ENCODE measurements around the gene DDR1.
"Not testable (repeated sequence)": the region's sequence is repeated elsewhere in the genome, so short reads cannot be mapped to it uniquely, and the experiment has no call there.

The DDR1 gene

DNA sequence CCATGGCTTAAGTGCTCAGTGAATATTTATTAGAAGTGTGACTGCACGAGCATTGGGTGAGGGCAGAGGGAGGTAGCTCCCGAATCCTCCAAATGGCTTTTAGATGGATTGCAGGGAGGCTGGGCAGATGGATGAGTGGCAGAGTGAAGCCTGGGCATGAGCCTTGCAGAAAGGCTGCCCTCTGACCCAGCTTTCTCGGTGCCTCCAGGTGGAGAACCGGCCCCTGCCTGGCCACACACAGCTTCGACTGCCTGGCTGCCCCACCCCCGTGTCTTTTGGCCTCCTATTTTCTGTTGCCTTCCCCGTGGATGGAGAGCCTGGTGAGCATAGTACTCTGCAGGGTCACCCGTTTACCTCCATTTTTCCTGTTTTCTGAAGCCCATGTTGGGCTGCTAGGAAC is 33.2 kb downstream of the DDR1 start:
- DNase-seq (ENCODE audit: low read depth in 2 of 2) = no peak

DNA sequence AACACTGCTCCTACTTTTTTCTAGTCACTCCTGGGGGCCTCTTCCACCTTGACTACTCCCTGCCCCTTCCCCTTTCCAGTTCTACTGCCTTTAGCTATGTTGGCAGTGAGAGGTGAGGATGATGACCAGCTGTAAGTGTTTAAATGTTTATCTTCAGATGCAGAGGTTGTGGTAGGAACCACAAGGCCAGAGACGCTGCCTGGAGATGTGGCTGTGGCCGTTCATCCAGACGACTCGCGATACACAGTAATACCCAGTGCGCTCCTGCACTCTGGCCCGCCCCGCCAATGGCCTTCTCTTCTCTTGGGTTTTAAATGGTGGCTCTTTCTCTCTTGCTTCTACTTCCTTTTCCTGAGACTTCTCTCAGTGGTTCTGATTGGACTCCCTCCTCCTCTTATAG is 34.4 kb downstream of the DDR1 start:
- DNase-seq (ENCODE audit: low read depth in 2 of 2) = no peak

DNA sequence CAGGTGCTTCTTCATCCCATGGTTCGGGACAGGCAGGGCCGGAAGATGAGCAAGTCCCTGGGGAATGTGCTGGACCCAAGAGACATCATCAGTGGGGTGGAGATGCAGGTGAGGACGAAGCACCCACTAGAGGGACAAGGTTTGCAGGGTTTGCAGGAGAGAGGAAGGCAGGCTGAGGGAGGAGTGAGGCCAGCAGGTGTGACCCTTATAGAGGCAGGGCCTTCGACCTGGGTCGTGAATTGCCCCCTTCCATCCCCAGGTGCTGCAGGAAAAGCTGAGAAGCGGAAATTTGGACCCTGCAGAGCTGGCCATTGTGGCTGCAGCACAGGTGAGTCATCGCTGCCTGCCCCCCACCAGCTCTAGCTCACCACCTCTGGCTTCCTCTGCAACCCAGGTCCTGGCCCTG is 38.1 kb downstream of the DDR1 start:
- DNase-seq (ENCODE audit: low read depth in 2 of 2) = no peak

DNA sequence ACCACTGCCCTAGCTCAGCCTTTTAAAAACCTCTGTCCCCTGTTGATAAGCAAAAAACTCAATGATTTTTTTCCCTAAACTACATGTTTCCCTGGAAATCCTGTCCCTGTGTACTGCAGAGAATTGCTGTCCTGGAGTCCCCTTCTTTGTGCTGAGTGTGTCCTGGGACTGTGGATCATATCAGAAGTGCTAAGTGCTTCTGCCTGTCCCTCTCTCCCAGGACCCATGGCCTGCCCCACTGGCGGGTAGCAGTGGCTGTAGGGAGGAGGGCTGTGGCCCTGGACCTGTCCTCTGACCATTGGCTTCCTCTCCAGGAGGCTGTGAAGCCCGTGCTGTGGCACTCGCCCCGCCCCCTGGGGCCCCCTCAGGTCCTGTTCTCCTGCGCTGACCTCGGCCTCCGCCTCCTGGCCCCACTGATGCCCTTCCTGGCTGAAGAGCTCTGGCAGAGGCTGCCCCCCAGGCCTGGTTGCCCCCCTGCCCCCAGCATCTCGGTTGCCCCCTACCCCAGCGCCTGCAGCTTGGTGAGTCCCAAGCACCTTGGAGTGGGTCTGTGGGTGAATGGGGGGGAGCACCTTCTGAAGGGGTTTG is 39.8 kb downstream of the DDR1 start:
- not testable (repeated sequence) for DNase-seq (ENCODE audit: low read depth in 2 of 2)

DNA sequence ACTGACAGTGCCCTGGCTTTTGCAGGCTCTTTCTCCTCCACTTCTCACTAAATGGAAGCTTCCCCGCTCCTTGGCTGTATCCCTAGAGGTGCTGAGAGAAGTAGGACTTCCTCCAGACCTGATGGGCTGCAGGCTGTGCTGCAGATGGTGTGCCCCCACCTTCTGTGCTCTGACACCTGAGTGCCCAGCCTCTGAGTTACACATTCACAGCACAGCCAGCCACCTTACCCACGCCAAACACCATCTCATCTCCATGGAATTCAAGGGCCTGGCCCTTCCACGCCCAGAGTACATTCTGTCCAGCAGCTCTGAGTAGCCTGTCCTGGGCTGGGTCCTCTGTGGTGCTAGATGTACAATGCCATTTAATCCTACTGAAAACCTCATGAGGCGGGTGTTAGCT is 42.3 kb downstream of the DDR1 start:
- no peak for DNase-seq (ENCODE audit: low read depth in 2 of 2)

DNA sequence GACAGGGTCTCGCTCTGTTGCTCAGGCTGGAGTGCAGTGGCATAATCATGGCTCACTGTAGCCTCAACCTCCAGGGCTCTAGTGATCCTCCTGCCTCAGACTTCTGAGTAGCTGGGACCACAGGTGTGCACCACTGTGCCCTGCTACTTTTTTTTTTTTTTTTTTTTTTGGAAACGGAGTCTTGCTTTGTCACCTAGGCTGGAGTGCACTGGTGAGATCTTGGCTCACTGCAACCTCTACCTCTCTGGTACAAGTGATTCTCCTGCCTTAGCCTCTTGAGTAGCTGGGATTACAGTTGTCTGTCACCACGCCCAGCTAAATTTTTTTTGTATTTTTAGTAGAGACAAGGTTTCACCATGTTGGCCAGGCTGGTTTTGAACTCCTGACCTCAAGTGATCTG is 42.8 kb downstream of the DDR1 start:
- DNase-seq (ENCODE audit: low read depth in 2 of 2) = not testable (repeated sequence)

DNA sequence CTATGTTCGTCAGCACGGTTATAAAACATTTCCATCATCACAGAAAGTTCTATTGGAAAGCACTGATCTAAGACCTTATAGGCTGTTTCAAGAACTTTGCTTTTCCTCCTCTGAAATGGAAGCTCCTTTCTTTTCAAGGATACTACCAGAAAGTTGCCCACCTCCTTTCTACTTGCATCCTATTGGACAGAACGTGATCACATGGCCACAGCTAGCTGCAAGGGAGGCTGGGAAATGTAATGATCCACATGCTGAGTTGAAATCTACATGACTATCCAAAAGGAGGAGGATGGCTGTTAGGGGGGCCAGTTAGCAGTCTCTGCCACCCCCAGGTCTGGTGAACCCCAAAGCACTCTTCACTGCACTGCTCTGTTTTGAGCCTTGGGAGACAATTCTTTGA is 44.4 kb downstream of the DDR1 start:
- DNase-seq (ENCODE audit: low read depth in 2 of 2) = no peak

DNA sequence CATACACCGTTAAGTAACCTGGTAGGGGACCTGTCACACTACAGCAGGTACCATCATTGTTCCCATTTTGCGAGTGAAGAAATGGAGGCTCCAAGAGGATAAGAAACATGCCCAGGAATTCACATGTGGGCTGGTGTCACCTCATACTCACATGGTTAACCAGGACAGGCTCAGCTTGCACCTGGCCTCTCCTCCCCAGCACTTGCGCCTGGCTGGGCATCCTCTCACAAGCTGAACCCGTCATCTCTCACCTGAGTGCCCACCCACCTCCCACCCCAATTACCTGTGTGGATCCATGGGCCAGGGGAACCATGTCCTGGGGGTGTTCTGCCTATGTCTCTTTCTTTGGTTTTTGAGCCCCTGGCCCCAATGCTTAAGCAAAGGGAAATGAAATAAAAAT is 46.2 kb downstream of the DDR1 start:
- no peak for DNase-seq (ENCODE audit: low read depth in 2 of 2)

DNA sequence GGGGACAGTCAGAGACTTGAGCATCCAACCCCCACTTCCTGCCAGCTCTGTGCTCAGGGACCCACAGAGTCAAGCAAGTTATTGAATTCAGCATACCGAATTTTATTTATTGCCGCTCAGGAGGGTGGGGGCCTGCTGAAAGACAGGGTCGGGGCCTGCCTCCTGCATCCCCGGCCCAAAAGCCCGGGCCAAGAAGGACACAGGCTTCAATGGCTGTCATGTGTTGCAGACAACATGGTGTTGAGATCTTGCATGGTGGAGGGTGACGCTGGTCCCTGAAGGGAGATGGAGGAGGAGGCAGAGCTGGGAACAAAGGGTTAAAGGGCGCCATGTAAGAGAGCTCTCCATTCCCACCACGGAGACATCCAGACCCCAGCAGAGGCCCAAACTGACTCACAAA is 47.0 kb downstream of the DDR1 start:
- no peak for DNase-seq (ENCODE audit: low read depth in 2 of 2)

DNA sequence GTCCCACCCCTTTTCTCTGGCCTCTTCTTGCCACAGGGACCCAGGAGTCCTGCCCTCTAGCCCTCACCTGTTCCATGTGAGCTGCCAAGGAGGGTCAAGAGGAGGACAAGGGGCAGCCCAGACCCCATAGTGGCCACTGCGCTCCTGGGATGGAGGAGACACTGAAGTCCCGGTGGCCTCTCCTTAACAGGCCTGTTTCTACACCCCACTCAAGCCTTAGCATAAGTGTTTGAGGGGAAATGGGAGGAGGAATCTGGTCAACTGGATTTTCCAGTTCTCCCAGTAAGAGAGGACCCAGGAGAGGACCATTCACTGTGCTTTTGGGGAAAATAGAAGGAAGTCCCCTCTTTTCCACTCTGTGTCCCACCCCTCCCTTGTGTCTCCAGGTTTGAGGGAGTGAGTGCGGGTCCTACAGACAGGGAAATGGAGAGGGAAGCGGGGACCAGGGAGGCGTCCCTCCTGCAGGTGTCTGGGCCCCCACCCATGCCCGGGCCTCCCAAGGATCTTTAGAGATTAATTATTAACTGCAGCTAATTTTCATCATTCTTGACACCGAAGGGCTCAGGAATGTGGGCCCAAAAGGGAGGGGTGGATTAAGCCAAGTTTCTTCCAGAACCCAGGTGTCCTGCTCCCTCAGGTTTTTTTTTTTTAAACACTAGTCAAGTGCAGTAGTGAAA is 47.8 kb downstream of the DDR1 start, which contains the start of gene SFTA2:
Gene SFTA2, minus strand, starts transcription at position 202 of the 677 bp plus-strand sequence. Its CDS starts 74 bp downstream, at position 128.
- no peak for DNase-seq (ENCODE audit: low read depth in 2 of 2)

DNA sequence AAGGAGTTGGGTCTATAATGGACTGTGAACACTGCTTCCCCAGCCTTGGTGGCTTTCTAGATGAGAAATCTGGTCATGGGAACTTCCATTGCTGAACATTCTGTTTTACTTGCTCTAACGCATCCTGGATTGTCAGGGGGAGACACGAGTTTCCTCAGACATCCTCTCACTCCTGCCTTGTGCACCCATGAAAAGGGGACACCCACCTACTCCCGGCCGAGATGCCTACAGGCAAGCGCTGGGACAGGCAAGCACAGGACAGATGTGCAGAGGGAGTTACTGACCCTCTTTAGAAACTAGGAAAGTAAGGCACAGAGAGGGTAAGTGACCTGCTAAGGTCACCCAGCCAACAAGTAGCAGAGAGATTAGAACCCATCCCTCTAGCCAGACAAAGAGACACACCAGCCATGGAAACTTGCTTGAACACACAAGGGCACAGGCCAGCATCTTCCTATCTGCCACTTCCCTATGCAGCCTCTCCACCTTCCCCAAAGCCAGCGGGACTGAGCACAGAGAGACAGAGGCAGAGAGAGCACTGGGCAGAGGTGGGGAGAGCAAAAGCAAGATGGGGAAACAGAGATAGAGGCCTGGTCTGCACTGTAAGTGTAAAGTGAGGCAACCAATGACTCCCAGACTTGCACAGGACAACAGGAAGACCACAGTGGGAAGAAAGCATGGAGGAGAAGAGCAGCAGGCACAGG is 48.5 kb downstream of the DDR1 start:
- no peak for DNase-seq (ENCODE audit: low read depth in 2 of 2)

DNA sequence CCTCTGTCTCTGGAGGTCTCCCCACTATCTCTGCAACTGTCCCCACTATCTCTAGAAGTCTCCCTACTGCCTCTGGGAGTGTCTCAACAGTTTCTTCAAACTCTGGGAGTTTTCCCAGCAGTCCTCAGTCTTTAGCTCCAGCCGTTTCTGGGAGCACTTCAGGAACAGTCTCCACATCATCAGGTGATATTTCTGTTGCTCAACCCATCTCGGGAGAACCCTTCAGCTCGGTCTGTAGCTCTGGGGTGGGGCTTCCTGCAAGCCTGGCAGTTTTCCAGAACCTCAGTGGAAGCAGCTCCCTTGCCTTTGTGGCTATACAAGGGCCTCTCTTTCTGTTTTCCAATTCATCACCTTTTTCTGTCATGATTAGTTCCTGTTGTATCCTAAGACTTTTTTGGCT is 50.7 kb downstream of the DDR1 start:
- DNase-seq (ENCODE audit: low read depth in 2 of 2) = no peak

DNA sequence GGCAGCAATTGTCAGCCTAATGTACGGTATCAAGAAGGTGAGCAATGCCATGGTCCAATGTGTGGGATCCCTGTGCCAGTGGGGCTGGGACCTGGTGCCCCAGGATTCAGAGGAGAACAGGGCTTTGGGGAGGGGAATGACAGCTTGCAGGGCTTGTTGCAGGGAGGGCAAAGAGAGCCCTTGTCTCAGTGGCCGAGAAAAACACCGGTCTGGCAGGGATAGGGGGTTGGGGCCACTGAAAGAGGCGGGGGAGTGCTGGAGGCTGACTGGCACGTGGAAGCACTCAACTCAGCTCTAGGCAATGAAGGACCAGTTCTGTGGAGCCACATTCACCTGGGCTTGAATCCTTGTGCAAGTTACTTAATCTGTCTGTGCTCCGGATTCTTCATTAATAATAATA is 52.9 kb downstream of the DDR1 start:
- DNase-seq (ENCODE audit: low read depth in 2 of 2) = no peak

DNA sequence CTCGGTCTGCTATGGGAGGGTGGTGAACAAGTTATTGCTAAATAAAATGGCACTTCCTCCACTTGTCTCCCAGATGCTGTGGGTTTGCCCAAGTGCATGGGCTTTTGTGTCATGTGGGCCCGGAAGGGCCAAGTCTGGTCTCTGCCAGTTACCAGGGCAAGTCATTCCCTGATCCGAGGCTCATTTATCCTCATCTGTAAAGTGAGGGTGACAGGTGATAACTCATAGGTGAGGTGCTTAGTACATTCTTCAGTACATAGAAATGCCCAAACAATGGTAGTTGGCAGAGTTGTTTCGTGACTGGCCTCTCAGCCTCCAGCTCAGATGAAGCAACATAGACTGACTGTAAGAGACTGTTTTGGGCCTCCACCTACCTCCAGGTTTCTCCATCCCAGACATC is 54.4 kb downstream of the DDR1 start:
- no peak for DNase-seq (ENCODE audit: low read depth in 2 of 2)

DNA sequence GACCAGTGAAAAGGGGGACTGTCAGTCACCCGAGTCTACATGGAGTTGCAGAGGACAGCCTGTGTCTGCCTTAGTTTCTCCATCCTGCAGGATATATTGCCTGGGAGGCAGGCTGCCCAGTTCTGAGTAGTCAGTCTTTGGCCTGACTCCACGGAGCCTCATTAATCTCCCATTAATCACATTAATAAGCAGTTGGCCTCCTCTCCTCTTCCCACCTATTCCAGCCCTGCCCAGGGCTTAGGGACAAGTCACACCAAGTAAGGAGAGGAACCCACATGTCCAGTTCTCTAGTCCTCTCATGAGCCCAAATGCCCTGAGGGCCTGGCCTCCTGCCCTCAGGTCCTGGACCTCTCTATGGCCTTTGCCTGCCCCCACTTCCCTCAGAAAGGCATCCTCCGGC is 55.2 kb downstream of the DDR1 start:
- no peak for DNase-seq (ENCODE audit: low read depth in 2 of 2)

DNA sequence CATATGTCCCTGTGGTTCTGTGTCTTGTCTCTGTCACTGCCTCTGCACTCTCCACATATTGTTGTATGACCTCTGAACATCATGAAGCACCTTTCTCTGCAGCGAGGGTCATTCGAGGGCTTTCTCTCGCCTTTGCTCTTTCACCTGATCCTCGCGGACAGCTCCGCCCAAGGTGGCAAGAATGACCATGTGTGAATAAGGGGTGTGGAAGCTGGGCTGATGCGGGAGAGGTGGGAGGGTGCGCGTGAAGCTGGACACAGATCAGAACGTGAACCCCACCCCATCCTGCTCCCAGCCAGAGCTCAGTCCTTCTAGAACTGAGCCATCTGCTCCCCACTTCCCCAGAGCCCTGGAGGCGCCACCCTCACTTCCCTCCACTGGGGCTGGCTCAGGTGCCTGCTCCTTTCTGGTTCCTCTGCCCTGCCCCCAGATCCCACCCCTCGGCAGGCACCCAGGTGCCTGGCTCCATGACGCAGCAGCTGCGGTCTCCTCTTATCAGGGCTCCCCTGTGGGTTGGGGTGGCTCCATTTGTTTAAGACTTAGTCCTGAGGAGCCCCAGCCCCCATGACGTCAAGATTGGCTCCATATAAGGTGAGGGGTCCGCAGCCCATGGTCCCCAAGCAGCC is 56.2 kb downstream of the DDR1 start, which contains the start of gene MUCL3:
Gene MUCL3, plus strand, starts transcription at position 613 of the 626 bp plus-strand sequence. CDS start 27 bp downstream, outside the sequence.
- no peak for DNase-seq (ENCODE audit: low read depth in 2 of 2)

DNA sequence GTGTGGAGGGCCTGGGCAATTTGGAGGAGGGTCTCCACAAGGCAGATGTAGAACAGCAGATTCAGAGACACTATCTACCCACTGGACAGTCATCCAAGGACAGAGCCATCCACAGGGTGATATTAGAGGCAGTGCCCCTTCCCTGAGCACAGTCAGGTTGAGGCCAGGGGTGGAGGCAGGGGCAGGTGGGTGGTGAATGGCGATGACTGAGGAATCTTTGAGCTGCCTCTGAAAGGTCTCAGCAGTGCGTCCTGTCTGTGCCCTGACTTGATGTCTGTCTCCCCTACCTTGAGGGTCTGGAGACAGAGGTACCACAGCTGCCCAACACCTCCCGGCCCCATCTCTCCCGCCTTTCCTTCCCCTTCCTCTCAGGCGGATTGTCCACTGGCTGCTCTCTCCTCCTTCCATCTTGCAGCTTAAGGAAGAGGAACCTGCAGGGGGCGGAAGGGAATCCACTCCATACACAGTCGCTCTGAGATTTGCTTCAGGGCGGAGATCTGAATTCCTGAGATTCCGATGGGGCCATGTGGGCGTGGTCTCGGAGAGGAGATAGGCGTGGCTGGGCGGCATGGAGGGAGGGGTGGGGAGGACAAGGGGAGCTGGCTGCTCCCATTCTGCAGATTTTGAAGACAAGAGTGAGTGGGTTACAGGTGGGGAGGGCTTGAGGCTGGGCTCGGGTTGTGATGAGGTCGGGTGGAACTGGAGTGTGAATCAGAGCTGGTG is 58.2 kb downstream of the DDR1 start:
- DNase-seq (ENCODE audit: low read depth in 2 of 2) = peak; percentile 62 to 64

DNA sequence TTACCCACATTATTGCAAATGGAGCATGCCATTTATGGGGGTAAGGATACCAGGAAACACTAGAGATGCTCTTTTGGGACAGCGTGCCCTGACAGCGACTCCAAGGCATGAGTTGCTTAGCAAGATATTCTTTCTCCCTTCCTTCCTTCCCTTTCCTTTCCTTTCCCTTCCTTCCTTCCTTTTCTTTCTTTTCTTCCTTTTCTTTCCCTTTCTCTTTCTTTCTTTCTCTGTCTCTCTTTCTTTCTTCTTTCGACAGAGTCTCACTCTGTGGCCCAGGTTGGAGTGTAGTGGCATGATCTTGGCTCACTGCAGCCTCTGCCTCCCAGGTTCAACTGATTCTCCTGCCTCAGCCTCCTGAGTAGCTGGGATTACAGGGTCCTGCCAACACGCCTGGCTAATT is 59.7 kb downstream of the DDR1 start:
- no peak for DNase-seq (ENCODE audit: low read depth in 2 of 2)

DNA sequence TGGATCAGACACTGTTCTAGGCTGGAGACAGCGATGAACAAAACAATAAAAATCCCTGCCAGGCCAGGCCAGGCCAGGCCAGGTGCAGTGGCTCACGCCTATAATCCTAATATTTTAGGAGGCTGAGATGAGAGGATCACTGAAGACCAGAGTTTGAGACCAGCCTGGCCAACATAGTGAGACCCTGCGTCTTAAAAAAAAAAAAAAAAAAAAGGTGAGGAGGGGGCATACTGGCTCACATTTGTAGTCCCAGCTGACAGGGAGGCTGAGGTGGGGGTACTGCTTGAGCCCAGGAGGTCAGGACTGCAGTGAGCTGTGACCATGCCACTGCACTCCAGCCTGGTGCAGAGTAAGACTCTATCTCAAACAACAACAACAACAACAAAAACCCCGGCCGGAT is 61.0 kb downstream of the DDR1 start:
- DNase-seq (ENCODE audit: low read depth in 2 of 2) = no peak

DNA sequence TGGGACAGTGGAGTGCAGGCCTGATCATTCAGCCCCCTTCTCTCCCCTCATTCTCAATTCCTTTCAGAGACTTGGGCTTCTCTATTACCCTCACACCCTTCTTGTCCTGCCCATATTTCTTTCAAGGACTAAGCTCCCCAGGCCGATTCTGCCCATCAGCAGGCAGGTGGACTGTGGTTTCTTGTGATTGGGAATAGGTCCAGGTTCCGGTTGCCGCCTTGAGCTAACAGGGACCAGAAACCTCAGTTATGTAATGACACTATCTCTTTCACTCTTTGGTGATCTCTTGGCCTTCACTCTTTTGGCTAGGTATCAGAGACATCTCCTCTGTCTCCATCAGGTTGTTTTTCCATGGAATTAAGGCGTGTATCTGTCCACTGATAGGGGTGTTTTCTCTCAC is 62.9 kb downstream of the DDR1 start:
- no peak for DNase-seq (ENCODE audit: low read depth in 2 of 2)

DNA sequence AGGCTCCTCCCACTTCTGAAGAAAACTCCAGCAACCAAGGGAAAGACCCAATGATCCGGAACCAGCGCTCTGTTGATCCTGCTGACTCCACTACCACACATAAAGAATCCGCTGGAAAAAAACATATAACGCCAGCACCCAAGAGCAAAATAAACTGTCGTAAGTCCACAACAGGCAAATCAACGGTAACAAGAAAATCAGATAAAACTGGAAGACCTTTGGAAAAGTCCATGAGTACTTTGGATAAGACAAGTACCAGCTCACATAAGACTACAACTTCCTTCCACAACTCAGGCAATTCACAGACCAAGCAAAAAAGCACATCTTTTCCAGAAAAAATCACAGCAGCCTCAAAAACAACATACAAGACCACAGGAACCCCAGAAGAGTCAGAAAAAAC is 64.5 kb downstream of the DDR1 start:
- no peak for DNase-seq (ENCODE audit: low read depth in 2 of 2)

Data from fibroblast of skin of left biceps (primary cell).